IMR-90 (cell line): ENCODE measurements around the gene MRPL12. TPM values are rescaled to one million over a fixed set of nuclear protein-coding genes. Genes with fewer than 3 reads are reported as not detected.

Experiments
- ATAC-seq: fragments of 200-7000 bp; cut with Tn5 transposase; 2 replicates; pipeline ENCODE4 v1.9.1; 2020; ENCODE audit warnings: low read depth, mild to moderate bottlenecking, moderate library complexity
- BruUV-seq: library from RNA; stranded (reverse); fragments of 400-500 nt; replicated peaks from 2 replicates; lab custom pipeline; 2021; lab: Mats Ljungman, UMichigan
- CTCF ChIA-PET: fragments of 300-600 bp; formaldehyde crosslinking; extraction: SDS; loops from one replicate; lab custom pipeline; 2021; ENCODE audit warnings: antibody characterized with exemption; lab: Yijun Ruan, JAX
- POLR2A ChIA-PET: fragments of 300-600 bp; sonication (Branson Sonifier 250); formaldehyde crosslinking; loops from one replicate; lab custom pipeline; 2022; ENCODE audit warnings: antibody characterized with exemption; ENCODE audit not compliant: unreplicated experiment; lab: Charles Lee
- DNase-seq: peaks from one replicate; pipeline ENCODE4 v3.0.0; 2013
- H2AFZ ChIP-seq: replicated peaks from 2 replicates; pipeline ENCODE3; 2013; ENCODE audit warnings: low read length, mild to moderate bottlenecking; ENCODE audit not compliant: poor library complexity
- H2AK5ac ChIP-seq: 2 replicates; pipeline ENCODE4 v1.6.1; 2013; ENCODE audit warnings: low read depth, low read length, inconsistent platforms
- H2AK9ac ChIP-seq: replicated peaks from 2 replicates; pipeline ENCODE3; 2013; ENCODE audit warnings: mild to moderate bottlenecking, low read depth, low read length, moderate library complexity; ENCODE audit not compliant: poor library complexity
- H2BK120ac ChIP-seq: 2 replicates; pipeline ENCODE4 v1.6.1; 2013; ENCODE audit warnings: low read depth, low read length, inconsistent platforms
- H2BK15ac ChIP-seq: 3 replicates; pipeline ENCODE4 v1.6.1; 2013; ENCODE audit warnings: low read depth, low read length, inconsistent platforms
- H2BK20ac ChIP-seq: 2 replicates; pipeline ENCODE4 v1.6.1; 2013; ENCODE audit warnings: low read depth, mild to moderate bottlenecking, inconsistent platforms, low read length, moderate library complexity
- H2BK5ac ChIP-seq: 2 replicates; pipeline ENCODE4 v1.6.1; 2013; ENCODE audit warnings: mild to moderate bottlenecking, low read depth, low read length, inconsistent platforms; ENCODE audit not compliant: poor library complexity, severe bottlenecking
- H3K14ac ChIP-seq: replicated peaks from 2 replicates; pipeline ENCODE4 v1.6.1; 2013; ENCODE audit warnings: low read depth, low read length, inconsistent platforms
- H3K18ac ChIP-seq: 2 replicates; pipeline ENCODE4 v1.6.1; 2013; ENCODE audit warnings: low read depth, low read length, control low read depth
- H3K23ac ChIP-seq: 2 replicates; pipeline ENCODE4 v1.6.1; 2013; ENCODE audit warnings: low read depth, low read length, inconsistent platforms
- H3K27ac ChIP-seq: 2 replicates; pipeline ENCODE4 v1.5.1; 2013; ENCODE audit warnings: mild to moderate bottlenecking, control low read depth, low read length; ENCODE audit not compliant: insufficient read depth
- H3K27me3 ChIP-seq: 2 replicates; pipeline ENCODE4 v1.6.1; 2013; ENCODE audit warnings: low read length; ENCODE audit not compliant: control insufficient read depth, insufficient read depth
- H3K36me3 ChIP-seq: 2 replicates; pipeline ENCODE4 v1.6.1; 2013; ENCODE audit warnings: low read length, mixed read lengths; ENCODE audit not compliant: control insufficient read depth, insufficient read depth
- H3K4ac ChIP-seq: 2 replicates; pipeline ENCODE4 v1.6.1; 2013; ENCODE audit warnings: low read depth, low read length, inconsistent platforms
- H3K4me1 ChIP-seq: 2 replicates; pipeline ENCODE4 v1.6.1; 2013; ENCODE audit warnings: low read length, mixed read lengths; ENCODE audit not compliant: control insufficient read depth, insufficient read depth
- H3K4me2 ChIP-seq: 2 replicates; pipeline ENCODE4 v1.6.1; 2013; ENCODE audit warnings: low read depth, mild to moderate bottlenecking, control low read depth, low read length, moderate library complexity
- H3K4me3 ChIP-seq: 2 replicates; pipeline ENCODE4 v1.5.1; 2013; ENCODE audit warnings: low read depth, mild to moderate bottlenecking, control low read depth, low read length, moderate library complexity; ENCODE audit not compliant: insufficient read depth
- H3K56ac ChIP-seq: 2 replicates; pipeline ENCODE4 v1.6.1; 2013; ENCODE audit warnings: low read length, inconsistent platforms; ENCODE audit not compliant: insufficient read depth; ENCODE audit errors: extremely low read depth
- H3K79me1 ChIP-seq, 2 experiments: 2 replicates each; pipeline ENCODE4 v1.6.1; 2013; ENCODE audit warnings: low read length in 2 of 2, inconsistent platforms in 1 of 2, low read depth in 1 of 2
- H3K9ac ChIP-seq: 2 replicates; pipeline ENCODE4 v1.6.1; 2013; ENCODE audit warnings: low read depth, low read length, control low read depth
- H3K9me1 ChIP-seq: 2 replicates; pipeline ENCODE4 v1.6.1; 2013; ENCODE audit warnings: low read length, inconsistent platforms; ENCODE audit not compliant: insufficient read depth
- H3K9me3 ChIP-seq: 2 replicates; pipeline ENCODE4 v1.6.1; 2013; ENCODE audit warnings: low read length; ENCODE audit not compliant: control insufficient read depth, insufficient read depth
- H4K20me1 ChIP-seq: 2 replicates; pipeline ENCODE4 v1.6.1; 2013; ENCODE audit warnings: low read length, inconsistent platforms; ENCODE audit not compliant: insufficient read depth
- H4K5ac ChIP-seq: 2 replicates; pipeline ENCODE4 v1.6.1; 2013; ENCODE audit warnings: mild to moderate bottlenecking, low read depth, low read length, control low read depth
- H4K8ac ChIP-seq, 2 experiments: 2 replicates each; pipeline ENCODE4 v1.6.1; 2013; ENCODE audit warnings: low read depth in 2 of 2, low read length in 2 of 2, control low read depth in 1 of 2, inconsistent platforms in 1 of 2
- H4K91ac ChIP-seq: 2 replicates; pipeline ENCODE4 v1.6.1; 2013; ENCODE audit warnings: low read depth, low read length, inconsistent platforms; ENCODE audit not compliant: insufficient read depth
- BHLHE40 ChIP-seq: fragments of 150-350 bp; IDR thresholded peaks from 2 replicates; pipeline ENCODE4 v1.6.1; 2016; ENCODE audit warnings: mild to moderate bottlenecking, low read depth, low read length
- CEBPB ChIP-seq: IDR thresholded peaks from 2 replicates; pipeline ENCODE4 v1.6.1; 2012; ENCODE audit warnings: low read depth, low read length, improper control_type of control experiment
- CHD1 ChIP-seq: IDR thresholded peaks from 2 replicates; pipeline ENCODE4 v1.6.1; 2012; ENCODE audit warnings: low read depth, low read length, improper control_type of control experiment
- ELK1 ChIP-seq: fragments of 150-350 bp; IDR thresholded peaks from 2 replicates; pipeline ENCODE4 v1.6.1; 2016; ENCODE audit warnings: low read depth, mild to moderate bottlenecking, low read length, moderate library complexity, borderline replicate concordance
- MAZ ChIP-seq: IDR thresholded peaks from 2 replicates; pipeline ENCODE4 v1.6.1; 2012; ENCODE audit warnings: low read depth, mild to moderate bottlenecking, low read length, improper control_type of control experiment, moderate library complexity, borderline replicate concordance
- MXI1 ChIP-seq: IDR thresholded peaks from 2 replicates; pipeline ENCODE4 v1.6.1; 2012; ENCODE audit warnings: low read depth, mild to moderate bottlenecking, low read length, moderate library complexity, borderline replicate concordance
- NFE2L2 ChIP-seq: fragments of 150-350 bp; IDR thresholded peaks from 2 replicates; pipeline ENCODE4 v1.6.1; 2016; ENCODE audit warnings: low read depth, mild to moderate bottlenecking, low read length
- POLR2A ChIP-seq: IDR thresholded peaks from 2 replicates; pipeline ENCODE4 v1.6.1; 2012; ENCODE audit warnings: mild to moderate bottlenecking, low read depth, low read length
- RAD21 ChIP-seq: IDR thresholded peaks from 2 replicates; pipeline ENCODE4 v1.6.1; 2012; ENCODE audit warnings: low read length, improper control_type of control experiment
- RCOR1 ChIP-seq: IDR thresholded peaks from 2 replicates; pipeline ENCODE4 v1.6.1; 2012; ENCODE audit warnings: mild to moderate bottlenecking, low read length, improper control_type of control experiment; ENCODE audit not compliant: insufficient replicate concordance
- SMC3 ChIP-seq: fragments of 150-350 bp; IDR thresholded peaks from 2 replicates; pipeline ENCODE4 v1.6.1; 2016; ENCODE audit warnings: low read depth, mild to moderate bottlenecking, antibody characterized with exemption, low read length, moderate library complexity
- WGBS, 2 experiments: methylation state at CpG; one replicate each; pipeline versions ENCODE4 v1.1.5 to v1.1.7; 2013; ENCODE audit warnings: missing lambda C conversion rate in 2 of 2; ENCODE audit not compliant: insufficient read length in 1 of 2; ENCODE audit errors: extremely low coverage in 2 of 2; 5-methylcytosine and 5-hydroxymethylcytosine counted together
- dilution Hi-C: fragments of 300-500 bp; cut with HindIII; formaldehyde crosslinking; loops from one replicate; pipeline ENCODE4 v1.14.3; 2018; ENCODE audit warnings: low sequenced_read_pairs; ENCODE audit not compliant: unreplicated experiment
- in situ Hi-C: fragments of 300-500 bp; cut with MboI; formaldehyde crosslinking; loops from 3 replicates; pipeline ENCODE4 v1.14.3; 2019; ENCODE audit warnings: low sequenced_read_pairs, inconsistent platforms, mixed read lengths
- intact Hi-C: fragments of 100-400 bp; cut with micrococcal nuclease; formaldehyde crosslinking; loops from 2 replicates; pipeline ENCODE4 v1.10.0; 2022
- polyA plus RNA-seq, 3 experiments: library from polyadenylated mRNA; depleted of rRNA; stranded (reverse); fragments of >200 nt; gene quantifications; 2 replicates each; pipeline ENCODE4 v1.2.3, GENCODE V29; 2012; ENCODE audit warnings: low replicate concordance in 1 of 3
- total RNA-seq: library from RNA; depleted of rRNA; stranded (reverse); fragments of >200 nt; gene quantifications from 2 replicates; pipeline ENCODE4 v1.2.3, GENCODE V29; 2012
- TF ChIP-seq, protein P1 (sequence below): fragments of 150-350 bp; IDR thresholded peaks from 2 replicates; pipeline ENCODE4 v1.6.1; 2017; ENCODE audit warnings: mild to moderate bottlenecking, antibody characterized with exemption, low read length, low read depth

MRPL12 gene
- total and polyA plus RNA-seq, 2 of the 4 experiments (the other 2 are of a cell fraction) = 17.2 to 111 TPM

- Histone ChIP-seq H3K14ac (peak overlapping the region; percentile 91), H4K5ac (no peak overlapping the region; the same call in 1 of the 2 replicates), H2AK5ac (no peak overlapping the region), H3K36me3 (no peaks in the 10 kb centered on the region), H2AFZ (peak overlapping the region; percentile 90), H3K27me3 (no peaks in the 10 kb centered on the region; the same call in 1 of the 2 replicates), H3K56ac (no peak overlapping the region), H2AK9ac (peak overlapping the region; percentile 78), H4K20me1 (no peaks in the 10 kb centered on the region; the same call in 1 of the 2 replicates), H3K9me1 (peaks cover 3% of the 10 kb centered on the region; the same call in 1 of the 2 replicates), H3K18ac (no peak overlapping the region), H3K4me2 (peak overlapping the region; percentile 36; the same call in 1 of the 2 replicates), H3K9ac (no peak overlapping the region), H4K91ac (no peak overlapping the region), H2BK15ac (no peak overlapping the region), H3K4me1 (peaks cover 5% of the 10 kb centered on the region), H3K27ac (no peak overlapping the region; the same call in 1 of the 2 replicates), H4K8ac (peak overlapping the region in 1 of 2 experiments; percentile 44; a peak in 1 of 4 replicates), H3K4me3 (no peak overlapping the region), H3K23ac (no peak overlapping the region), H2BK120ac (peak overlapping the region; percentile 15; the same call in 1 of the 2 replicates), H3K9me3 (no peaks in the 10 kb centered on the region), H2BK20ac (no peak overlapping the region), H3K4ac (peak overlapping the region; percentile 35; the same call in 1 of the 2 replicates), H3K79me1 (no peaks in the 10 kb centered on the region), H2BK5ac (no peak overlapping the region)
- in situ Hi-C loops = no loop called here
- DNase-seq = peak; percentile 33
- BruUV-seq = no TSS peak
- ChIA-PET CTCF (no interaction called here), POLR2A (interaction anchor here (0.5 kb wide), 1 partner anchor 119 kb away, joined by 14 read pairs; no protein-coding TSS in a partner anchor)
- WGBS, 2 experiments = 45% methylated on average over 8 of the region's 30 CpGs; no CpG with 5 or more reads in 1 of the 2 experiments
- TF ChIP-seq CEBPB (no peak), BHLHE40 (no peak), NFE2L2 (no peak), RCOR1 (no peak), MXI1 (no peak), SMC3 (no peak), MAZ (no peak), ELK1 (no peak), CHD1 (no peak), RAD21 (no peak), POLR2A (no peak)
- TF ChIP-seq, protein P1, sequence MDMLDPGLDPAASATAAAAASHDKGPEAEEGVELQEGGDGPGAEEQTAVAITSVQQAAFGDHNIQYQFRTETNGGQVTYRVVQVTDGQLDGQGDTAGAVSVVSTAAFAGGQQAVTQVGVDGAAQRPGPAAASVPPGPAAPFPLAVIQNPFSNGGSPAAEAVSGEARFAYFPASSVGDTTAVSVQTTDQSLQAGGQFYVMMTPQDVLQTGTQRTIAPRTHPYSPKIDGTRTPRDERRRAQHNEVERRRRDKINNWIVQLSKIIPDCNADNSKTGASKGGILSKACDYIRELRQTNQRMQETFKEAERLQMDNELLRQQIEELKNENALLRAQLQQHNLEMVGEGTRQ = no peak
- ATAC-seq = peak; percentile 18; the same call in 1 of the 2 replicates
- intact Hi-C loops = no loop called here
- dilution Hi-C loops = no loop called here
Measured at GRCh38 chr17:81735264-81736102, 32.3 kb downstream of the MRPL12 start.
